Astrocyte of the spinal cord (primary cell): ENCODE measurements around the gene AMACR.

Experiments
- DNase-seq: peaks from one replicate; pipeline ENCODE4 v3.0.0; 2011; ENCODE audit warnings: low read depth, low spot score
- H3K4me3 ChIP-seq: 2 replicates; pipeline ENCODE4 v1.5.1; 2011; ENCODE audit warnings: low read depth, mild to moderate bottlenecking, low read length, moderate library complexity
- CTCF ChIP-seq: IDR thresholded peaks from 2 replicates; pipeline ENCODE4 v1.5.1; 2012; ENCODE audit warnings: low read depth, mild to moderate bottlenecking, low read length, inconsistent platforms
- in situ Hi-C: cut with HindIII; loops from 2 replicates; pipeline ENCODE4 v1.10.0; 2017; ENCODE audit warnings: low sequenced_read_pairs

AMACR gene

GRCh38 chr5:34005211-34005610, 2.6 kb downstream of the AMACR start:
- H3K4me3 ChIP-seq = no peak overlapping the region
- no peak for TF ChIP-seq CTCF
- no peak for DNase-seq
- in situ Hi-C loops = no loop called here

GRCh38 chr5:34003941-34004340, 3.9 kb downstream of the AMACR start:
- DNase-seq = no peak
- in situ Hi-C loops = no loop called here
- no peak overlapping the region for H3K4me3 ChIP-seq
- no peak for TF ChIP-seq CTCF

- no peak for TF ChIP-seq CTCF
- in situ Hi-C loops = no loop called here
- no peak overlapping the region for H3K4me3 ChIP-seq
- DNase-seq = no peak
Measured at GRCh38 chr5:34002629-34003328, 5.1 kb downstream of the AMACR start.

GRCh38 chr5:34001241-34001841, 6.5 kb downstream of the AMACR start:
- H3K4me3 ChIP-seq = no peak overlapping the region
- in situ Hi-C loops = no loop called here
- TF ChIP-seq CTCF = no peak
- peak; percentile 67 for DNase-seq

- DNase-seq = no peak
- no peak overlapping the region for H3K4me3 ChIP-seq
- TF ChIP-seq CTCF = no peak
- in situ Hi-C loops = no loop called here
Measured at GRCh38 chr5:33999978-34000377, 7.9 kb downstream of the AMACR start.

- H3K4me3 ChIP-seq = no peak overlapping the region
- in situ Hi-C loops = no loop called here
- peak; percentile 87 for DNase-seq
- TF ChIP-seq CTCF = peak; percentile 68
Measured at GRCh38 chr5:33997331-33997983, 10.4 kb downstream of the AMACR start.
